Stimulated activated effector memory CD8-positive, alpha-beta T cell treated with anti-CD3 and anti-CD28 coated beads, Interleukin-12 subunit alpha, Interleukin-12 subunit beta, amount 100 ng/mL, for 72 hours (primary cell): ENCODE results near the gene MS4A18.

Source experiments
- ATAC-seq: fragments of 150-1000 bp; cut with Tn5 transposase; 2 replicates; pipeline ENCODE4 v1.10.0; 2021
- DNase-seq, 2 donors: peaks; one replicate each; pipeline ENCODE4 v3.0.0; 2021 to 2022; ENCODE audit warnings: low spot score in 2 of 2
- H3K27ac Mint-ChIP-seq: one replicate; pipeline ENCODE4 v1.8.0; 2022; ENCODE audit warnings: mild to moderate bottlenecking, mixed read lengths
- H3K36me3 Mint-ChIP-seq: one replicate; pipeline ENCODE4 v1.8.0; 2022; ENCODE audit warnings: mild to moderate bottlenecking, mixed read lengths
- H3K4me1 Mint-ChIP-seq: one replicate; pipeline ENCODE4 v1.8.0; 2022; ENCODE audit warnings: mixed read lengths
- H3K4me3 Mint-ChIP-seq: one replicate; pipeline ENCODE4 v1.8.0; 2022; ENCODE audit warnings: mild to moderate bottlenecking, mixed read lengths
- H3K9me3 Mint-ChIP-seq: one replicate; pipeline ENCODE4 v1.8.0; 2022; ENCODE audit warnings: mixed read lengths

Gene MS4A18

GRCh38 chr11:60783911-60784310, 59.4 kb downstream of the MS4A18 start:
- Mint-ChIP-seq H3K36me3 (no peaks in the 10 kb centered on the region), H3K4me1 (no peaks in the 10 kb centered on the region), H3K27ac (no peak overlapping the region), H3K4me3 (no peak overlapping the region), H3K9me3 (no peaks in the 10 kb centered on the region)
- ATAC-seq (no peak), DNase-seq (no peak)

- Mint-ChIP-seq H3K9me3 (no peaks in the 10 kb centered on the region), H3K27ac (no peak within 1 kb of the TSS), H3K4me1 (no peaks in the 10 kb centered on the region), H3K4me3 (no peak within 1 kb of the TSS), H3K36me3 (no peaks in the 10 kb centered on the region)
- DNase-seq, result no peak
- no peak for ATAC-seq
These were observed 60.6 kb downstream of the MS4A18 start, which contains the start of gene MS4A10 for GRCh38 chr11:60785136-60785535. TSS of gene MS4A10 (plus strand) at chr11:60785333. CDS start at chr11:60790336, 5,003 bp downstream.

GRCh38 chr11:60785806-60786361, 61.4 kb downstream of the MS4A18 start:
- no peak for DNase-seq
- no peaks in the 10 kb centered on the region for H3K4me1 Mint-ChIP-seq
- no peaks in the 10 kb centered on the region for H3K36me3 Mint-ChIP-seq
- H3K27ac Mint-ChIP-seq, result no peak overlapping the region
- ATAC-seq, result no peak
- H3K9me3 Mint-ChIP-seq, result no peaks in the 10 kb centered on the region
- H3K4me3 Mint-ChIP-seq, result no peak overlapping the region

- Mint-ChIP-seq H3K4me1 (no peaks in the 10 kb centered on the region), H3K27ac (no peak overlapping the region), H3K36me3 (no peaks in the 10 kb centered on the region), H3K4me3 (no peak overlapping the region), H3K9me3 (no peaks in the 10 kb centered on the region)
- no peak for DNase-seq
- no peak for ATAC-seq
These were observed 62.5 kb downstream of the MS4A18 start for GRCh38 chr11:60786811-60787567.

- ATAC-seq (no peak), DNase-seq (no peak)
- Mint-ChIP-seq H3K27ac (no peak overlapping the region), H3K9me3 (no peaks in the 10 kb centered on the region), H3K4me3 (no peak overlapping the region), H3K4me1 (no peaks in the 10 kb centered on the region), H3K36me3 (no peaks in the 10 kb centered on the region)
These were observed 64.0 kb downstream of the MS4A18 start for GRCh38 chr11:60788401-60789125.

GRCh38 chr11:60790726-60791125, 66.2 kb downstream of the MS4A18 start:
- Mint-ChIP-seq H3K27ac (no peak overlapping the region), H3K9me3 (no peaks in the 10 kb centered on the region), H3K4me3 (no peak overlapping the region), H3K36me3 (no peaks in the 10 kb centered on the region), H3K4me1 (no peaks in the 10 kb centered on the region)
- no peak for ATAC-seq
- DNase-seq, result no peak

GRCh38 chr11:60791153-60791933, 66.8 kb downstream of the MS4A18 start:
- DNase-seq, result no peak
- no peak overlapping the region for H3K27ac Mint-ChIP-seq
- H3K9me3 Mint-ChIP-seq, result no peaks in the 10 kb centered on the region
- H3K4me3 Mint-ChIP-seq, result no peak overlapping the region
- H3K4me1 Mint-ChIP-seq, result no peaks in the 10 kb centered on the region
- no peaks in the 10 kb centered on the region for H3K36me3 Mint-ChIP-seq
- ATAC-seq, result no peak

GRCh38 chr11:60792521-60792920, 68.0 kb downstream of the MS4A18 start:
- DNase-seq (no peak), ATAC-seq (no peak)
- no peaks in the 10 kb centered on the region for H3K4me1 Mint-ChIP-seq
- H3K9me3 Mint-ChIP-seq, result no peaks in the 10 kb centered on the region
- no peak overlapping the region for H3K4me3 Mint-ChIP-seq
- no peaks in the 10 kb centered on the region for H3K36me3 Mint-ChIP-seq
- H3K27ac Mint-ChIP-seq, result no peak overlapping the region
